Measurements from ENCODE around the gene MAPRE3.

DNA sequence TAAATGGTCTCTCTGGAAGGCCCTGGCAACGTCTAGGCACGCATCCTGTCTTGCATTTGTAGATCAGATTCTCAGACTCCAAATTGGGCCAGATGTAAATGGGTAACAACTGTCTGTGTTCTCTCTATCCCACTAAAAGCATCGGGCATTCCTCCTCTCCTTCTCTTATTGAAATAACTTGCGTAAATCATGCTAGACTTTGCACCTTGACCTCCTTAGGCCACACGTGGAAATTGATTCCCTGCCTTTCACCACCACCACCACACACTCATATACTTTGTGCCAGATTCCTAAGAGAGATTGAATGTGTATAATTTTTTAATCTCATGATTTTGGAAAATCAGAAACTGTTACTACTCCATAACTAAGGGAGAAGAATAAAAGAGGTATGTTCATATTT lies 21.3 kb downstream of the MAPRE3 start:
- TF ChIP-seq YY1 (IDR thresholded peaks at IDR 0.05; ENCODE audit: insufficient read depth, insufficient read length) (no peak), SUZ12 (IDR thresholded peaks at IDR 0.05; ENCODE audit: extremely low read depth, insufficient read depth, insufficient read length) (no peak), ZNF274 (IDR thresholded peaks at IDR 0.05; ENCODE audit: low read depth, low read length) (no peak)

All from NT2/D1 (cell line).